Gastrocnemius medialis (tissue), 4 donors: ENCODE data around the gene SLC46A2.

Source experiments
- CTCF ChIP-seq, 5 experiments: fragments of 450-650 bp in 3 of 5; fragments of 200-600 bp in 2 of 5; sonication (generic) in 2 of 5; IDR thresholded peaks in 4 of 5; conservative IDR thresholded peaks in 1 of 5; 1 replicate in 4 of 5; 2 replicates in 1 of 5; pipeline ENCODE4 v1.5.1; 2016 to 2019; ENCODE audit warnings: antibody characterized with exemption in 5 of 5, mild to moderate bottlenecking in 3 of 5, moderate library complexity in 3 of 5
- POLR2A ChIP-seq, 2 donors: fragments of 450-650 bp; IDR thresholded peaks; one replicate each; pipeline ENCODE4 v1.6.1; 2017; ENCODE audit warnings: antibody characterized with exemption in 2 of 2, mild to moderate bottlenecking in 2 of 2, moderate library complexity in 2 of 2

- TF ChIP-seq CTCF (IDR thresholded peaks at IDR 0.05 in 4 of 5, conservative IDR thresholded peaks at IDR 0.05 in 1 of 5), result no peak
- TF ChIP-seq POLR2A (IDR thresholded peaks at IDR 0.05), result no peak
These were observed 20.1 kb downstream of the SLC46A2 start for GRCh38 chr9:112870556-112870955.
